Measurements from ENCODE around the gene DRD3. TPM values are rescaled to one million over a fixed set of nuclear protein-coding genes. Genes with fewer than 3 reads are reported as not detected.

Gene DRD3
- total RNA-seq (2014; rRNA removed; shearing (Covaris generic)) (0.21 and 0.70 TPM in 2 replicates), polyA plus RNA-seq (2016; fragmentation: Nextera tagmentation; extraction: Ambion mirVana) (0.65 TPM in 1 of 2 replicates, not detected in the other)
- long read RNA-seq = 0 reads

DNA sequence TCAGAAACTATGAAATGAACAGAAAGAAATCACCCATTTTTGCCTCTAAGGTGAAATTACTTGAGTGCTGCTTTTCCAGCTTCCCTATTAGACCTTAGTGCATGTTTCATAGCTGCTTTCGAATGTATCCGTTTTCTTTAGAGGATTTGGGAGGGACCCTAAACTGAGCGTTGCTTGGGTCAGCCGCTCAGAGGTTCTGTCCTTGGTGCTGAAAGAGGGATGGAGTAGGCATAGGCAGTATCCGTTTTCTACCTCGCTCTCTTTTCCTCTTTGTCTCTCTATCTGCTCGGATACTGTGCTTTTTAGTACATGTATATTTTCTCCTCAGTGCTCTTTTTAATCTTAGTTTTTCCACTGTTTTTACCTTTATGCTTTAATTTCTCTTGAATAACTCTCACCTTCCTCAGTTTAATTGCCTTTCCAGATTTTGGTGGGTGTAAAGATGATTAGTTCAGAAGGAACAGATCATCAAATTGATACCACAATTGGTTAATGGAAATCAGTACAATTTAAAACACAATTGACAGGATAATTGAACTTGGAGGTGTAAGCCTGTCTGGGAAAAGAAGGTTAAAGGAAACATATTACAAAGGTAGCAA, at the start of gene DRD3:
Gene DRD3, minus strand, starts transcription at position 283 of the 599 bp plus-strand sequence. CDS start 7,060 bp downstream, outside the sequence.
- 0 out of 2 replicates have a peak within 1 kb of the TSS, but pooled peaks have one; percentile 5 for H3K4me3 ChIP-seq
- H3K4me2 ChIP-seq = peak within 1 kb of the TSS; percentile 71
- H3K27ac Mint-ChIP-seq = no peak within 1 kb of the TSS
- H4K20me1 ChIP-seq (replicated peaks; ENCODE audit: insufficient read depth) = no peaks in the 10 kb centered on the region
- no peaks in the 10 kb centered on the region; the same call in 1 of the 3 replicates for H3K9me3 Mint-ChIP-seq
- no peaks in the 10 kb centered on the region for H3K36me3 Mint-ChIP-seq (ENCODE audit: low read depth)
- peaks cover 46% of the 10 kb centered on the region for H3K4me1 ChIP-seq (ENCODE audit: insufficient read depth)
- DNase-seq (ENCODE audit: low spot score) (peak; percentile 92), ATAC-seq (peak; percentile 99)
- H3K36me3 ChIP-seq (ENCODE audit: insufficient read depth) = no peaks in the 10 kb centered on the region
- no peaks in the 10 kb centered on the region for H3K79me2 ChIP-seq (replicated peaks; ENCODE audit: insufficient read depth)
- H3K27me3 Mint-ChIP-seq (ENCODE audit: insufficient read depth, low read depth, poor library complexity) = peaks cover 2% of the 10 kb centered on the region
- TF ChIP-seq, protein P1, sequence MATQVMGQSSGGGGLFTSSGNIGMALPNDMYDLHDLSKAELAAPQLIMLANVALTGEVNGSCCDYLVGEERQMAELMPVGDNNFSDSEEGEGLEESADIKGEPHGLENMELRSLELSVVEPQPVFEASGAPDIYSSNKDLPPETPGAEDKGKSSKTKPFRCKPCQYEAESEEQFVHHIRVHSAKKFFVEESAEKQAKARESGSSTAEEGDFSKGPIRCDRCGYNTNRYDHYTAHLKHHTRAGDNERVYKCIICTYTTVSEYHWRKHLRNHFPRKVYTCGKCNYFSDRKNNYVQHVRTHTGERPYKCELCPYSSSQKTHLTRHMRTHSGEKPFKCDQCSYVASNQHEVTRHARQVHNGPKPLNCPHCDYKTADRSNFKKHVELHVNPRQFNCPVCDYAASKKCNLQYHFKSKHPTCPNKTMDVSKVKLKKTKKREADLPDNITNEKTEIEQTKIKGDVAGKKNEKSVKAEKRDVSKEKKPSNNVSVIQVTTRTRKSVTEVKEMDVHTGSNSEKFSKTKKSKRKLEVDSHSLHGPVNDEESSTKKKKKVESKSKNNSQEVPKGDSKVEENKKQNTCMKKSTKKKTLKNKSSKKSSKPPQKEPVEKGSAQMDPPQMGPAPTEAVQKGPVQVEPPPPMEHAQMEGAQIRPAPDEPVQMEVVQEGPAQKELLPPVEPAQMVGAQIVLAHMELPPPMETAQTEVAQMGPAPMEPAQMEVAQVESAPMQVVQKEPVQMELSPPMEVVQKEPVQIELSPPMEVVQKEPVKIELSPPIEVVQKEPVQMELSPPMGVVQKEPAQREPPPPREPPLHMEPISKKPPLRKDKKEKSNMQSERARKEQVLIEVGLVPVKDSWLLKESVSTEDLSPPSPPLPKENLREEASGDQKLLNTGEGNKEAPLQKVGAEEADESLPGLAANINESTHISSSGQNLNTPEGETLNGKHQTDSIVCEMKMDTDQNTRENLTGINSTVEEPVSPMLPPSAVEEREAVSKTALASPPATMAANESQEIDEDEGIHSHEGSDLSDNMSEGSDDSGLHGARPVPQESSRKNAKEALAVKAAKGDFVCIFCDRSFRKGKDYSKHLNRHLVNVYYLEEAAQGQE (IDR thresholded peaks at IDR 0.05; ENCODE audit: unreplicated experiment) = peak; percentile 96
- TF ChIP-seq CREB1 (CRISPR knock-in tag; IDR thresholded peaks at IDR 0.05; ENCODE audit: low read depth) = peak; percentile 58; the same call in 1 of the 2 replicates
- no peak for TF ChIP-seq NANOG (IDR thresholded peaks at IDR 0.05; ENCODE audit: borderline replicate concordance)
- no peak for TF ChIP-seq ZNF114 (CRISPR knock-in tag; IDR thresholded peaks at IDR 0.05)
- H3K4me3 Mint-ChIP-seq = no peak within 1 kb of the TSS
- H3K27me3 ChIP-seq (ENCODE audit: insufficient read depth) = no peaks in the 10 kb centered on the region
- H3K27ac ChIP-seq (ENCODE audit: low read depth) = no peak within 1 kb of the TSS
- H3K9me2 ChIP-seq (ENCODE audit: insufficient read depth) = no peaks in the 10 kb centered on the region
- H3K4me1 Mint-ChIP-seq = peaks cover 47% of the 10 kb centered on the region
- no peak within 1 kb of the TSS for H2AFZ ChIP-seq
- H3F3A ChIP-seq (replicated peaks; ENCODE audit: low read depth) = no peaks in the 10 kb centered on the region

GRCh38 chr3:114227076-114227475, 48.2 kb upstream of the DRD3 start:
- Mint-ChIP-seq H3K36me3 (ENCODE audit: low read depth) (peaks cover 19% of the 10 kb centered on the region), H3K9me3 (peaks cover 22% of the 10 kb centered on the region), H3K27ac (no peak overlapping the region), H3K4me3 (no peak overlapping the region), H3K4me1 (peaks cover 4% of the 10 kb centered on the region; the same call in 2 of the 3 replicates), H3K27me3 (ENCODE audit: insufficient read depth, low read depth, poor library complexity) (peaks cover 2% of the 10 kb centered on the region)
- no peaks in the 10 kb centered on the region for H3F3A ChIP-seq (replicated peaks; ENCODE audit: low read depth)
- no peak for ATAC-seq
- H3K4me1 ChIP-seq (ENCODE audit: insufficient read depth) = no peaks in the 10 kb centered on the region
- H2AFZ ChIP-seq = no peak overlapping the region
- peaks cover 6% of the 10 kb centered on the region; the same call in 1 of the 2 replicates for H3K9me2 ChIP-seq (ENCODE audit: insufficient read depth)
- no peaks in the 10 kb centered on the region for H4K20me1 ChIP-seq (replicated peaks; ENCODE audit: insufficient read depth)
- H3K27me3 ChIP-seq (ENCODE audit: insufficient read depth) = no peaks in the 10 kb centered on the region
- H3K36me3 ChIP-seq (ENCODE audit: insufficient read depth) = peaks cover 6% of the 10 kb centered on the region; the same call in 1 of the 2 replicates
- no peaks in the 10 kb centered on the region for H3K79me2 ChIP-seq (replicated peaks; ENCODE audit: insufficient read depth)
- no peak overlapping the region for H3K4me3 ChIP-seq
- no peak overlapping the region for H3K27ac ChIP-seq (ENCODE audit: low read depth)
- no peak for DNase-seq (ENCODE audit: low spot score)
- no peak overlapping the region for H3K4me2 ChIP-seq
- TF ChIP-seq JUNB (IDR thresholded peaks at IDR 0.05; ENCODE audit: unreplicated experiment) (no peak), ZNF114 (CRISPR knock-in tag; IDR thresholded peaks at IDR 0.05) (no peak), POLR2AphosphoS5 (IDR thresholded peaks at IDR 0.05; ENCODE audit: low read depth) (no peak), ZNF331 (CRISPR knock-in tag; IDR thresholded peaks at IDR 0.05; ENCODE audit: low read depth) (no peak), STAT1 (IDR thresholded peaks at IDR 0.05; ENCODE audit: unreplicated experiment) (no peak), NANOG (IDR thresholded peaks at IDR 0.05; ENCODE audit: borderline replicate concordance) (no peak), CTCF (conservative IDR thresholded peaks at IDR 0.05; ENCODE audit: low read depth in 2 of 2) (no peak)
- TF ChIP-seq, protein P2, sequence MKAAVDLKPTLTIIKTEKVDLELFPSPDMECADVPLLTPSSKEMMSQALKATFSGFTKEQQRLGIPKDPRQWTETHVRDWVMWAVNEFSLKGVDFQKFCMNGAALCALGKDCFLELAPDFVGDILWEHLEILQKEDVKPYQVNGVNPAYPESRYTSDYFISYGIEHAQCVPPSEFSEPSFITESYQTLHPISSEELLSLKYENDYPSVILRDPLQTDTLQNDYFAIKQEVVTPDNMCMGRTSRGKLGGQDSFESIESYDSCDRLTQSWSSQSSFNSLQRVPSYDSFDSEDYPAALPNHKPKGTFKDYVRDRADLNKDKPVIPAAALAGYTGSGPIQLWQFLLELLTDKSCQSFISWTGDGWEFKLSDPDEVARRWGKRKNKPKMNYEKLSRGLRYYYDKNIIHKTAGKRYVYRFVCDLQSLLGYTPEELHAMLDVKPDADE (IDR thresholded peaks at IDR 0.05) = no peak
- TF ChIP-seq, protein P1 (IDR thresholded peaks at IDR 0.05; ENCODE audit: unreplicated experiment) = no peak
